H1 (cell line): ENCODE measurements around the gene NNMT. TPM values are rescaled to one million over a fixed set of nuclear protein-coding genes. Genes with fewer than 3 reads are reported as not detected.

Experiments used
- BACH1 ChIP-seq: IDR thresholded peaks from 2 replicates; pipeline ENCODE4 v1.6.1; 2012; ENCODE audit warnings: low read length, improper control_type of control experiment
- EGR1 ChIP-seq: IDR thresholded peaks from 2 replicates; pipeline ENCODE4 v1.6.1; 2011; ENCODE audit warnings: low read depth, low read length, borderline replicate concordance
- POLR2AphosphoS5 ChIP-seq: IDR thresholded peaks from 2 replicates; pipeline ENCODE4 v1.6.1; 2011; ENCODE audit warnings: low read depth, low read length
- RAD21 ChIP-seq, 2 experiments: IDR thresholded peaks in 1 of 2; conservative IDR thresholded peaks in 1 of 2; 2 replicates each; pipeline ENCODE4 v1.6.1; 2011; ENCODE audit warnings: low read depth in 2 of 2, low read length in 2 of 2, improper control_type of control experiment in 1 of 2, inconsistent platforms in 1 of 2, mild to moderate bottlenecking in 1 of 2, moderate library complexity in 1 of 2
- RXRA ChIP-seq: IDR thresholded peaks from 2 replicates; pipeline ENCODE4 v1.6.1; 2011; ENCODE audit warnings: low read depth, mild to moderate bottlenecking, low read length, moderate library complexity; ENCODE audit not compliant: insufficient read depth
- TAF7 ChIP-seq: optimal IDR thresholded peaks from 2 replicates; pipeline ENCODE3; 2011; ENCODE audit warnings: low read depth, mild to moderate bottlenecking, inconsistent platforms, low read length, moderate library complexity, borderline replicate concordance
- polyA plus RNA-seq, 7 experiments: library from polyadenylated mRNA; depleted of rRNA in 3 of 7; stranded (reverse) in 5 of 7; unstranded in 2 of 7; fragments of >200 nt in 5 of 7; fragments of 200-250 nt in 2 of 7; gene quantifications; 1 replicate in 5 of 7; 2 replicates in 1 of 7; 4 replicates in 1 of 7; pipeline versions ENCODE4 v1.2.1 to v1.2.3, GENCODE V29; 2011 to 2013; ENCODE audit warnings: missing spikeins in 2 of 7, mixed read lengths in 2 of 7
- total RNA-seq: library from RNA; stranded (reverse); fragmentation: NEBNext Ultra II Directional; extraction: Animal tissue kit (Norgen Biotek cat#: 25700); gene quantifications from 2 replicates; pipeline ENCODE4 v1.2.1, GENCODE V29; 2021

Gene NNMT
- total and polyA plus RNA-seq, 2 of the 8 experiments (the other 6 are each of a cell fraction or from before 2014, with no cell fraction given): not detected

GRCh38 chr11:114281388-114281956 lies 14.7 kb upstream of the NNMT start (continued):
- no peak for TF ChIP-seq EGR1
- TF ChIP-seq POLR2AphosphoS5: no peak
- no peak for TF ChIP-seq TAF7
- TF ChIP-seq BACH1: no peak
- TF ChIP-seq RAD21 (IDR thresholded peaks at IDR 0.05 in 1 of 2, conservative IDR thresholded peaks at IDR 0.05 in 1 of 2; ENCODE audit: low read depth in 2 of 2, low read length in 2 of 2): no peak
- no peak for TF ChIP-seq RXRA
